ENCODE data around the gene ALOX15.
"Not testable (repeated sequence)": the region's sequence is repeated elsewhere in the genome, so short reads cannot be mapped to it uniquely, and the experiment has no call there.

ALOX15 gene

GRCh38 chr17:4590981-4591453, 50.5 kb downstream of the ALOX15 start:
- no peak for FAIRE-seq

GRCh38 chr17:4590042-4590441, 51.4 kb downstream of the ALOX15 start:
- not testable (repeated sequence) for FAIRE-seq

- no peak for FAIRE-seq
These were observed 52.4 kb downstream of the ALOX15 start for GRCh38 chr17:4588898-4589625.

- FAIRE-seq: no peak
These were observed 53.1 kb downstream of the ALOX15 start for GRCh38 chr17:4588391-4588790.

- no peak for FAIRE-seq
These were observed 53.7 kb downstream of the ALOX15 start for GRCh38 chr17:4587803-4588202.

- no peak for FAIRE-seq
These were observed 54.3 kb downstream of the ALOX15 start for GRCh38 chr17:4587195-4587594.

- no peak for FAIRE-seq
These were observed 55.4 kb downstream of the ALOX15 start for GRCh38 chr17:4586043-4586442.

GRCh38 chr17:4585638-4585994, 55.9 kb downstream of the ALOX15 start:
- FAIRE-seq: no peak

- no peak for FAIRE-seq
These were observed 56.4 kb downstream of the ALOX15 start for GRCh38 chr17:4584917-4585637.

- no peak for FAIRE-seq
These were observed 57.2 kb downstream of the ALOX15 start, which contains the start of gene SMTNL2 for GRCh38 chr17:4584101-4584916. TSS of gene SMTNL2 (plus strand) at chr17:4584529. CDS start at chr17:4584606, 77 bp downstream.

GRCh38 chr17:4583782-4584100, 57.7 kb downstream of the ALOX15 start:
- no peak for FAIRE-seq

- no peak for FAIRE-seq
These were observed 58.3 kb downstream of the ALOX15 start for GRCh38 chr17:4583206-4583605.

GRCh38 chr17:4582691-4583090, 58.8 kb downstream of the ALOX15 start:
- no peak for FAIRE-seq

- FAIRE-seq: no peak
These were observed 59.4 kb downstream of the ALOX15 start for GRCh38 chr17:4582101-4582501.
